Liver (tissue), 9 donors: ENCODE data around the gene MAPK8IP2. TPM values are rescaled to one million over a fixed set of nuclear protein-coding genes. Genes with fewer than 3 reads are reported as not detected.

Experiments
- DNase-seq: peaks from one replicate; pipeline ENCODE4 v3.0.0-alpha.2; 2017; ENCODE audit warnings: low spot score
- H3K27ac ChIP-seq, 2 donors: one replicate each; pipeline ENCODE4 v1.7.0; 2013; ENCODE audit warnings: inconsistent platforms in 2 of 2, low read length in 2 of 2, control low read depth in 1 of 2, low read depth in 1 of 2, mild to moderate bottlenecking in 1 of 2
- H3K27me3 ChIP-seq, 4 donors: one replicate each; pipeline versions ENCODE4 v1.6.1 to v1.7.0; 2013; ENCODE audit warnings: low read length in 3 of 4, inconsistent platforms in 1 of 4, mild to moderate bottlenecking in 1 of 4, moderate library complexity in 1 of 4; ENCODE audit not compliant: control insufficient read depth in 4 of 4, insufficient read depth in 4 of 4
- H3K36me3 ChIP-seq, 4 donors: one replicate each; pipeline versions ENCODE4 v1.6.1 to v1.7.0; 2013; ENCODE audit warnings: low read length in 3 of 4, mild to moderate bottlenecking in 3 of 4, low read depth in 1 of 4, moderate library complexity in 1 of 4; ENCODE audit not compliant: control insufficient read depth in 4 of 4, insufficient read depth in 3 of 4
- H3K4me1 ChIP-seq, 4 donors: one replicate each; pipeline versions ENCODE4 v1.6.1 to v1.7.0; 2013; ENCODE audit warnings: low read length in 3 of 4, mild to moderate bottlenecking in 3 of 4, moderate library complexity in 1 of 4; ENCODE audit not compliant: control insufficient read depth in 4 of 4, insufficient read depth in 4 of 4
- H3K4me3 ChIP-seq, 3 donors: one replicate each; pipeline versions ENCODE4 v1.6.1 to v1.7.0; 2013; ENCODE audit warnings: low read length in 3 of 3, control low read depth in 1 of 3, low read depth in 1 of 3, mild to moderate bottlenecking in 1 of 3
- H3K9ac ChIP-seq, 2 donors: one replicate each; pipeline ENCODE4 v1.7.0; 2013; ENCODE audit warnings: low read length in 2 of 2, mild to moderate bottlenecking in 2 of 2, moderate library complexity in 2 of 2, control low read depth in 1 of 2, low read depth in 1 of 2
- H3K9me3 ChIP-seq, 4 donors: one replicate each; pipeline versions ENCODE4 v1.6.1 to v1.7.0; 2013; ENCODE audit warnings: low read length in 3 of 4; ENCODE audit not compliant: control insufficient read depth in 4 of 4
- EGR1 ChIP-seq, 2 donors: IDR thresholded peaks; 2 replicates each; pipeline ENCODE4 v1.6.1; 2016 to 2018; ENCODE audit warnings: antibody characterized with exemption in 2 of 2, low read depth in 2 of 2
- FOXA2 ChIP-seq: IDR thresholded peaks from 2 replicates; pipeline ENCODE4 v1.6.1; 2016; ENCODE audit warnings: antibody characterized with exemption
- HNF4A ChIP-seq, 2 donors: conservative IDR thresholded peaks; 2 replicates each; pipeline ENCODE4 v1.6.1; 2016; ENCODE audit warnings: antibody characterized with exemption in 2 of 2, mild to moderate bottlenecking in 2 of 2
- JUND ChIP-seq, 2 donors: IDR thresholded peaks; 2 replicates each; pipeline ENCODE4 v1.6.1; 2016; ENCODE audit warnings: antibody characterized with exemption in 2 of 2
- NR2F2 ChIP-seq: IDR thresholded peaks from 2 replicates; pipeline ENCODE4 v1.6.1; 2016; ENCODE audit warnings: antibody characterized with exemption
- RAD21 ChIP-seq, 2 donors: IDR thresholded peaks; 2 replicates each; pipeline ENCODE4 v1.6.1; 2016; ENCODE audit warnings: antibody characterized with exemption in 2 of 2, mild to moderate bottlenecking in 2 of 2
- RXRA ChIP-seq, 2 donors: IDR thresholded peaks; 2 replicates each; pipeline ENCODE4 v1.6.1; 2017 to 2018; ENCODE audit warnings: antibody characterized with exemption in 2 of 2, mild to moderate bottlenecking in 1 of 2
- SP1 ChIP-seq: IDR thresholded peaks from 2 replicates; pipeline ENCODE4 v1.6.1; 2018; ENCODE audit warnings: antibody characterized with exemption, mild to moderate bottlenecking
- WGBS: extraction: QIAGEN DNeasy Blood & Tissue Kit; methylation state at CpG from one replicate; pipeline ENCODE4 v1.1.7; 2013; 5-methylcytosine and 5-hydroxymethylcytosine counted together
- polyA plus RNA-seq, 2 donors: library from polyadenylated mRNA; stranded (reverse) in 1 of 2; unstranded in 1 of 2; fragments of 200-250 nt in 1 of 2; fragments of >200 nt in 1 of 2; fragmentation: Nextera tagmentation in 1 of 2; extraction: Ambion mirVana in 1 of 2; gene quantifications; one replicate each; pipeline versions ENCODE4 v1.2.1 to v1.2.3, GENCODE V29; 2013 to 2015
- total RNA-seq, 2 donors: library from RNA; depleted of rRNA; stranded (reverse); fragments of >200 nt; gene quantifications; one replicate each; pipeline ENCODE4 v1.2.3, GENCODE V29; 2014
- TF ChIP-seq, protein P1 (sequence below): IDR thresholded peaks from 2 replicates; pipeline ENCODE4 v1.6.1; 2016; ENCODE audit warnings: antibody characterized with exemption
- TF ChIP-seq, protein P2 (sequence below): IDR thresholded peaks from 2 replicates; pipeline ENCODE4 v1.6.1; 2016; ENCODE audit warnings: antibody characterized with exemption, mild to moderate bottlenecking
- TF ChIP-seq, protein P3 (sequence below): fragments of 150-350 bp; IDR thresholded peaks from 2 replicates; pipeline ENCODE4 v1.5.1; 2017; ENCODE audit warnings: improper control_type of control experiment, low read depth, low read length; ENCODE audit not compliant: missing input control
- donor health status: healthy.
- donor health status: healthy.
- donor health status: healthy.
- donor health status: healthy.
- donor health status: healthy.

MAPK8IP2 gene
- total and polyA plus RNA-seq, 4 donors = 0.04 to 0.37 (median 0.13) TPM

DNA sequence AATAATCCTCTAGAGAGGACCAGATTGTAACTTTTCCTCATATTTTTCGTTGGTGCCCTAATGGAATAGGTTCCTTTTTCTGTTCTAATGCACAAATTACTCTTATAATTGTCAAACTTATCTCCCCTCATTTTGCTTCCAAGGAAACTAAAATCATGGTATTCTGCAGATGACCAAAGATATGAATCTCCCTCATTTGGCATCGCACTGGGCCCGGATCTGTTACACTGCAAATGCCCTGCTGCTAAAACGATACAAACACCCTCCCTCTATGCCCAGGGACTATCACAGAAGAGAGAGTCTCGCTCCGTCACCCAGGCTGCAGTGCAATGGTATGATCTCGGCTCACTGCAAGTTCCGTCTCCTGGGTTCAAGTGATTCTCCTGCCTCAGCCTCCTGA lies 47.3 kb upstream of the MAPK8IP2 start:
- Histone ChIP-seq H3K27me3 (no peaks in the 10 kb centered on the region), H3K9ac (no peak overlapping the region), H3K36me3 (no peaks in the 10 kb centered on the region), H3K27ac (no peak overlapping the region), H3K9me3 (no peaks in the 10 kb centered on the region), H3K4me1 (peaks cover 0 to 9% (median 7%) of the 10 kb centered on the region in 4 donors), H3K4me3 (no peak overlapping the region)
- DNase-seq = no peak
- TF ChIP-seq, protein P1, sequence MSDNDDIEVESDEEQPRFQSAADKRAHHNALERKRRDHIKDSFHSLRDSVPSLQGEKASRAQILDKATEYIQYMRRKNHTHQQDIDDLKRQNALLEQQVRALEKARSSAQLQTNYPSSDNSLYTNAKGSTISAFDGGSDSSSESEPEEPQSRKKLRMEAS = no peak
- TF ChIP-seq RXRA (IDR thresholded peaks at IDR 0.05) (no peak), HNF4A (conservative IDR thresholded peaks at IDR 0.05) (no peak), NR2F2 (no peak), RAD21 (IDR thresholded peaks at IDR 0.05) (no peak), SP1 (no peak), EGR1 (IDR thresholded peaks at IDR 0.05; ENCODE audit: low read depth in 2 of 2) (no peak)
- TF ChIP-seq, protein P2, sequence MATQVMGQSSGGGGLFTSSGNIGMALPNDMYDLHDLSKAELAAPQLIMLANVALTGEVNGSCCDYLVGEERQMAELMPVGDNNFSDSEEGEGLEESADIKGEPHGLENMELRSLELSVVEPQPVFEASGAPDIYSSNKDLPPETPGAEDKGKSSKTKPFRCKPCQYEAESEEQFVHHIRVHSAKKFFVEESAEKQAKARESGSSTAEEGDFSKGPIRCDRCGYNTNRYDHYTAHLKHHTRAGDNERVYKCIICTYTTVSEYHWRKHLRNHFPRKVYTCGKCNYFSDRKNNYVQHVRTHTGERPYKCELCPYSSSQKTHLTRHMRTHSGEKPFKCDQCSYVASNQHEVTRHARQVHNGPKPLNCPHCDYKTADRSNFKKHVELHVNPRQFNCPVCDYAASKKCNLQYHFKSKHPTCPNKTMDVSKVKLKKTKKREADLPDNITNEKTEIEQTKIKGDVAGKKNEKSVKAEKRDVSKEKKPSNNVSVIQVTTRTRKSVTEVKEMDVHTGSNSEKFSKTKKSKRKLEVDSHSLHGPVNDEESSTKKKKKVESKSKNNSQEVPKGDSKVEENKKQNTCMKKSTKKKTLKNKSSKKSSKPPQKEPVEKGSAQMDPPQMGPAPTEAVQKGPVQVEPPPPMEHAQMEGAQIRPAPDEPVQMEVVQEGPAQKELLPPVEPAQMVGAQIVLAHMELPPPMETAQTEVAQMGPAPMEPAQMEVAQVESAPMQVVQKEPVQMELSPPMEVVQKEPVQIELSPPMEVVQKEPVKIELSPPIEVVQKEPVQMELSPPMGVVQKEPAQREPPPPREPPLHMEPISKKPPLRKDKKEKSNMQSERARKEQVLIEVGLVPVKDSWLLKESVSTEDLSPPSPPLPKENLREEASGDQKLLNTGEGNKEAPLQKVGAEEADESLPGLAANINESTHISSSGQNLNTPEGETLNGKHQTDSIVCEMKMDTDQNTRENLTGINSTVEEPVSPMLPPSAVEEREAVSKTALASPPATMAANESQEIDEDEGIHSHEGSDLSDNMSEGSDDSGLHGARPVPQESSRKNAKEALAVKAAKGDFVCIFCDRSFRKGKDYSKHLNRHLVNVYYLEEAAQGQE = no peak
- TF ChIP-seq, protein P3, sequence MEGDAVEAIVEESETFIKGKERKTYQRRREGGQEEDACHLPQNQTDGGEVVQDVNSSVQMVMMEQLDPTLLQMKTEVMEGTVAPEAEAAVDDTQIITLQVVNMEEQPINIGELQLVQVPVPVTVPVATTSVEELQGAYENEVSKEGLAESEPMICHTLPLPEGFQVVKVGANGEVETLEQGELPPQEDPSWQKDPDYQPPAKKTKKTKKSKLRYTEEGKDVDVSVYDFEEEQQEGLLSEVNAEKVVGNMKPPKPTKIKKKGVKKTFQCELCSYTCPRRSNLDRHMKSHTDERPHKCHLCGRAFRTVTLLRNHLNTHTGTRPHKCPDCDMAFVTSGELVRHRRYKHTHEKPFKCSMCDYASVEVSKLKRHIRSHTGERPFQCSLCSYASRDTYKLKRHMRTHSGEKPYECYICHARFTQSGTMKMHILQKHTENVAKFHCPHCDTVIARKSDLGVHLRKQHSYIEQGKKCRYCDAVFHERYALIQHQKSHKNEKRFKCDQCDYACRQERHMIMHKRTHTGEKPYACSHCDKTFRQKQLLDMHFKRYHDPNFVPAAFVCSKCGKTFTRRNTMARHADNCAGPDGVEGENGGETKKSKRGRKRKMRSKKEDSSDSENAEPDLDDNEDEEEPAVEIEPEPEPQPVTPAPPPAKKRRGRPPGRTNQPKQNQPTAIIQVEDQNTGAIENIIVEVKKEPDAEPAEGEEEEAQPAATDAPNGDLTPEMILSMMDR = no peak
- 85% methylated on average over 8 of the region's 8 CpGs for WGBS

DNA sequence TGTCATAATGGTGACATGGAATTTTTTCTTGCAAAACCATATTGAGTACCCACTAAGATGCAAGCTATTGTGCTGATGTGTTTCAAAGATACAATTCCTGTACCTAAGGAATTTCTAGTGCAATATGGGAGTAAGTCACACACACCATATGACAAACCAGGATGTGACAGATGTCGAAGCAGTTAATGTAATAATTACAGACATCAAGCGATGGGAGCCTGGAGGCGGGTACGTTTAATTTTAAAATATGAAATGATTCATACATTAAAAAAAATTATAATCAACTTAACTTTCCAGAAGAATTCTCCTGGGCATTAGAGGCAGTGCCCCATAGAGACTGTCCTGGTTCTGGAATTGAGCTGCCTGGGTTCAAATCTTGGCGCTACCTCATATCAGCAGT lies 43.9 kb upstream of the MAPK8IP2 start:
- Histone ChIP-seq H3K9me3 (no peaks in the 10 kb centered on the region), H3K9ac (no peak overlapping the region), H3K27me3 (no peaks in the 10 kb centered on the region), H3K36me3 (no peaks in the 10 kb centered on the region), H3K4me1 (no peaks in the 10 kb centered on the region), H3K27ac (no peak overlapping the region), H3K4me3 (no peak overlapping the region)
- 90% methylated on average over 5 of the region's 5 CpGs for WGBS
- TF ChIP-seq, protein P2 = no peak
- no peak for TF ChIP-seq FOXA2
- TF ChIP-seq EGR1 (IDR thresholded peaks at IDR 0.05; ENCODE audit: low read depth in 2 of 2) = no peak
- no peak for TF ChIP-seq RAD21 (IDR thresholded peaks at IDR 0.05)
- TF ChIP-seq JUND (IDR thresholded peaks at IDR 0.05) = no peak
- no peak for TF ChIP-seq RXRA (IDR thresholded peaks at IDR 0.05)
- no peak for DNase-seq
